Gastrocnemius medialis (tissue), 4 donors: ENCODE data around the gene RPAP2. TPM values are rescaled to one million over a fixed set of nuclear protein-coding genes. Genes with fewer than 3 reads are reported as not detected.

Experiments
- ATAC-seq, 2 donors: fragments of 150-250 bp; one replicate each; pipeline ENCODE4 v1.9.1; 2016
- DNase-seq, 2 donors: peaks; one replicate each; pipeline ENCODE4 v3.0.0-alpha.2; 2019
- H3K27ac ChIP-seq, 4 donors: fragments of 200-600 bp; sonication (generic); 1 replicate in 1 of 4; 2 replicates in 3 of 4; pipeline ENCODE4 v1.5.1; 2016 to 2018; ENCODE audit warnings: mild to moderate bottlenecking in 2 of 4, moderate library complexity in 1 of 4
- H3K27me3 ChIP-seq, 3 donors: fragments of 200-600 bp; sonication (generic) in 2 of 3; 1 replicate in 1 of 3; 2 replicates in 2 of 3; pipeline versions ENCODE4 v1.5.1 to v1.6.0; 2016 to 2019; ENCODE audit warnings: mild to moderate bottlenecking in 1 of 3, moderate library complexity in 1 of 3
- H3K36me3 ChIP-seq, 2 donors: fragments of 200-600 bp; sonication (generic) in 1 of 2; one replicate each; pipeline ENCODE4 v1.5.1; 2017 to 2018
- H3K4me1 ChIP-seq, 2 donors: fragments of 200-600 bp; sonication (generic) in 1 of 2; one replicate each; pipeline ENCODE4 v1.5.1; 2016 to 2017; ENCODE audit warnings: mild to moderate bottlenecking in 2 of 2
- H3K4me3 ChIP-seq, 4 donors: fragments of 200-600 bp; sonication (generic) in 3 of 4; 1 replicate in 1 of 4; 2 replicates in 3 of 4; pipeline ENCODE4 v1.5.1; 2016 to 2019; ENCODE audit warnings: mild to moderate bottlenecking in 2 of 4
- H3K9me3 ChIP-seq, 3 donors: fragments of 200-600 bp; sonication (generic) in 2 of 3; 1 replicate in 1 of 3; 2 replicates in 2 of 3; pipeline ENCODE4 v1.5.1; 2016 to 2019
- CTCF ChIP-seq, 5 experiments: fragments of 450-650 bp in 3 of 5; fragments of 200-600 bp in 2 of 5; sonication (generic) in 2 of 5; IDR thresholded peaks in 4 of 5; conservative IDR thresholded peaks in 1 of 5; 1 replicate in 4 of 5; 2 replicates in 1 of 5; pipeline ENCODE4 v1.5.1; 2016 to 2019; ENCODE audit warnings: antibody characterized with exemption in 5 of 5, mild to moderate bottlenecking in 3 of 5, moderate library complexity in 3 of 5
- POLR2A ChIP-seq, 2 donors: fragments of 450-650 bp; IDR thresholded peaks; one replicate each; pipeline ENCODE4 v1.6.1; 2017; ENCODE audit warnings: antibody characterized with exemption in 2 of 2, mild to moderate bottlenecking in 2 of 2, moderate library complexity in 2 of 2
- in situ Hi-C, 4 donors: fragments of 200-750 bp; cut with MboI; loops; one replicate each; pipeline versions ENCODE4 v1.15.0 to v1.8.0; 2017; ENCODE audit warnings: low sequenced_read_pairs in 4 of 4
- intact Hi-C: fragments of 100-400 bp; cut with DNase I; formaldehyde crosslinking; loops from one replicate; pipeline ENCODE4 v1.15.1; 2023; ENCODE audit warnings: low total_unique reads
- total RNA-seq, 4 donors: library from RNA; depleted of rRNA; stranded (reverse); fragments of >200 nt; gene quantifications; one replicate each; pipeline versions ENCODE4 v1.1.0 to v1.2.3, GENCODE V29; 2016

RPAP2 gene
- total RNA-seq, 4 donors from 2014 or later, result 11.4 to 19.1 (median 14.7) TPM

GRCh38 chr1:92362970-92363369, 64.1 kb downstream of the RPAP2 start:
- no peaks in the 10 kb centered on the region for H3K9me3 ChIP-seq
- no peak for ATAC-seq
- no peak overlapping the region for H3K4me3 ChIP-seq
- in situ Hi-C loops (no loop called here), intact Hi-C loops (no loop called here)
- no peak overlapping the region for H3K27ac ChIP-seq
- TF ChIP-seq POLR2A (IDR thresholded peaks at IDR 0.05), result no peak
- TF ChIP-seq CTCF (IDR thresholded peaks at IDR 0.05 in 4 of 5, conservative IDR thresholded peaks at IDR 0.05 in 1 of 5), result no peak
- no peaks in the 10 kb centered on the region for H3K4me1 ChIP-seq
- no peaks in the 10 kb centered on the region for H3K27me3 ChIP-seq
- peaks cover 0 to 23% of the 10 kb centered on the region in 2 donors for H3K36me3 ChIP-seq
- DNase-seq, result no peak

GRCh38 chr1:92363401-92363800, 64.5 kb downstream of the RPAP2 start:
- ATAC-seq (no peak), DNase-seq (no peak)
- Histone ChIP-seq H3K36me3 (peaks cover 0 to 19% of the 10 kb centered on the region in 2 donors), H3K27ac (no peak overlapping the region), H3K4me1 (no peaks in the 10 kb centered on the region), H3K9me3 (no peaks in the 10 kb centered on the region), H3K4me3 (no peak overlapping the region), H3K27me3 (no peaks in the 10 kb centered on the region)
- intact Hi-C loops (no loop called here), in situ Hi-C loops (no loop called here)
- no peak for TF ChIP-seq POLR2A (IDR thresholded peaks at IDR 0.05)
- TF ChIP-seq CTCF (IDR thresholded peaks at IDR 0.05 in 4 of 5, conservative IDR thresholded peaks at IDR 0.05 in 1 of 5), result no peak

- ATAC-seq, result no peak
- in situ Hi-C loops, result no loop called here
These were observed 66.7 kb downstream of the RPAP2 start for GRCh38 chr1:92365378-92366039.

GRCh38 chr1:92366040-92366395, 67.2 kb downstream of the RPAP2 start:
- Histone ChIP-seq H3K36me3 (peaks cover 0 to 19% of the 10 kb centered on the region in 2 donors), H3K4me1 (no peaks in the 10 kb centered on the region), H3K27ac (no peak overlapping the region), H3K27me3 (no peaks in the 10 kb centered on the region), H3K9me3 (no peaks in the 10 kb centered on the region), H3K4me3 (no peak overlapping the region)
- intact Hi-C loops (no loop called here), in situ Hi-C loops (no loop called here)
- TF ChIP-seq CTCF (IDR thresholded peaks at IDR 0.05 in 4 of 5, conservative IDR thresholded peaks at IDR 0.05 in 1 of 5) (no peak), POLR2A (IDR thresholded peaks at IDR 0.05) (no peak)
- no peak for ATAC-seq
- no peak for DNase-seq

More at GRCh38 chr1:92365378-92366039, 66.7 kb downstream of the RPAP2 start:
- Histone ChIP-seq H3K36me3 (peaks cover 0 to 19% of the 10 kb centered on the region in 2 donors), H3K9me3 (no peaks in the 10 kb centered on the region), H3K27me3 (no peaks in the 10 kb centered on the region), H3K4me3 (no peak overlapping the region), H3K27ac (no peak overlapping the region), H3K4me1 (no peaks in the 10 kb centered on the region)
- DNase-seq, result no peak
- TF ChIP-seq CTCF (IDR thresholded peaks at IDR 0.05 in 4 of 5, conservative IDR thresholded peaks at IDR 0.05 in 1 of 5) (no peak), POLR2A (IDR thresholded peaks at IDR 0.05) (no peak)
- intact Hi-C loops, result no loop called here

- peaks cover 0 to 19% of the 10 kb centered on the region in 2 donors for H3K36me3 ChIP-seq
- H3K4me3 ChIP-seq, result no peak overlapping the region
- intact Hi-C loops, result no loop called here
- no peak for TF ChIP-seq CTCF (IDR thresholded peaks at IDR 0.05 in 4 of 5, conservative IDR thresholded peaks at IDR 0.05 in 1 of 5)
- TF ChIP-seq POLR2A (IDR thresholded peaks at IDR 0.05), result no peak
- ATAC-seq (no peak), DNase-seq (no peak)
- H3K4me1 ChIP-seq, result no peaks in the 10 kb centered on the region
- H3K9me3 ChIP-seq, result no peaks in the 10 kb centered on the region
- H3K27ac ChIP-seq, result no peak overlapping the region
- in situ Hi-C loops, result no loop called here
- no peaks in the 10 kb centered on the region for H3K27me3 ChIP-seq
These were observed 68.6 kb downstream of the RPAP2 start for GRCh38 chr1:92367496-92367895.
